GM18520 (cell line): Measurements from ENCODE around the gene MUC5B.

Experiments used
- ATAC-seq: cut with Tn5 transposase; IDR thresholded peaks from one replicate; pipeline ENCODE4 v1.9.1; 2021; ENCODE audit not compliant: unreplicated experiment

MUC5B gene

GRCh38 chr11:1230456-1231395 is 7.9 kb downstream of the MUC5B start:
- ATAC-seq, result no peak

GRCh38 chr11:1231396-1232020 is 8.6 kb downstream of the MUC5B start:
- ATAC-seq, result no peak

- no peak for ATAC-seq
These were observed 9.4 kb downstream of the MUC5B start for GRCh38 chr11:1232021-1232882.

GRCh38 chr11:1232883-1233321 is 10.0 kb downstream of the MUC5B start:
- ATAC-seq, result no peak

GRCh38 chr11:1233351-1234053 is 10.6 kb downstream of the MUC5B start:
- no peak for ATAC-seq

- no peak for ATAC-seq
These were observed 11.3 kb downstream of the MUC5B start for GRCh38 chr11:1234054-1234720.

- no peak for ATAC-seq
These were observed 12.0 kb downstream of the MUC5B start for GRCh38 chr11:1234771-1235305.

- ATAC-seq, result no peak
These were observed 12.5 kb downstream of the MUC5B start for GRCh38 chr11:1235306-1235900.

GRCh38 chr11:1235901-1236315 is 13.0 kb downstream of the MUC5B start:
- no peak for ATAC-seq

GRCh38 chr11:1236316-1237127 is 13.7 kb downstream of the MUC5B start:
- ATAC-seq, result no peak

GRCh38 chr11:1237128-1237580 is 14.3 kb downstream of the MUC5B start:
- no peak for ATAC-seq

- ATAC-seq, result no peak
These were observed 15.0 kb downstream of the MUC5B start for GRCh38 chr11:1237851-1238250.

GRCh38 chr11:1238767-1239595 is 16.1 kb downstream of the MUC5B start:
- no peak for ATAC-seq

- no peak for ATAC-seq
These were observed 16.8 kb downstream of the MUC5B start for GRCh38 chr11:1239596-1240205.

- ATAC-seq, result no peak
These were observed 17.9 kb downstream of the MUC5B start for GRCh38 chr11:1240771-1241170.

GRCh38 chr11:1241706-1242105 is 18.8 kb downstream of the MUC5B start:
- no peak for ATAC-seq

GRCh38 chr11:1242289-1242688 is 19.4 kb downstream of the MUC5B start:
- no peak for ATAC-seq
